K562 (cell line): ENCODE measurements around the gene MUC22. TPM values are rescaled to one million over a fixed set of nuclear protein-coding genes. Genes with fewer than 3 reads are reported as not detected.

Source experiments
- BCOR ChIP-seq: fragments of 450-650 bp; IDR thresholded peaks from 2 replicates; pipeline ENCODE4 v1.6.1; 2016
- CBX5 ChIP-seq: IDR thresholded peaks from 2 replicates; pipeline ENCODE4 v1.6.1; 2014; ENCODE audit warnings: low read depth, borderline replicate concordance
- FOS ChIP-seq: IDR thresholded peaks from 3 replicates; pipeline ENCODE4 v1.6.1; 2011; ENCODE audit not compliant: insufficient read length; ENCODE audit errors: extremely low read depth
- FOXJ2 ChIP-seq: fragments of 200-800 bp; sonication (Bioruptor generic); IDR thresholded peaks from 2 replicates; pipeline ENCODE4 v1.6.1; 2016; ENCODE audit warnings: missing genetic modification characterization, missing compliant biosample characterization
- JUN ChIP-seq, 2 experiments: sonication (generic) in 1 of 2; formaldehyde crosslinking in 1 of 2; IDR thresholded peaks; 2 replicates each; pipeline versions ENCODE4 v1.6.1 to v1.8.0; 2012 to 2022; ENCODE audit warnings: borderline replicate concordance in 2 of 2, mild to moderate bottlenecking in 2 of 2, improper control_type of control experiment in 1 of 2, low read depth in 1 of 2, low read length in 1 of 2, missing genetic modification reagents in 1 of 2
- MAFG ChIP-seq: fragments of 450-650 bp; conservative IDR thresholded peaks from 2 replicates; pipeline ENCODE4 v1.6.1; 2016; ENCODE audit warnings: missing genetic modification characterization, missing compliant biosample characterization
- MNT ChIP-seq, 2 experiments: fragments of 450-650 bp; conservative IDR thresholded peaks; 2 replicates each; pipeline ENCODE4 v1.6.1; 2017; ENCODE audit warnings: mild to moderate bottlenecking in 2 of 2, moderate library complexity in 2 of 2
- NR4A1 ChIP-seq, 2 experiments: fragments of 250-450 bp in 1 of 2; fragments of 450-650 bp in 1 of 2; sonication (Bioruptor Pico) in 1 of 2; IDR thresholded peaks; 2 replicates each; pipeline versions ENCODE4 v1.4.0 to v1.6.1; 2016 to 2020; ENCODE audit warnings: mild to moderate bottlenecking in 2 of 2, missing compliant biosample characterization in 1 of 2, missing genetic modification characterization in 1 of 2, moderate library complexity in 1 of 2
- PBX2 ChIP-seq, 2 experiments: IDR thresholded peaks in 1 of 2; conservative IDR thresholded peaks in 1 of 2; 2 replicates each; pipeline ENCODE4 v1.6.1; 2016; ENCODE audit warnings: low read depth in 2 of 2, mild to moderate bottlenecking in 1 of 2, missing compliant biosample characterization in 1 of 2, missing genetic modification characterization in 1 of 2, moderate library complexity in 1 of 2
- RBM39 ChIP-seq: fragments of 200-400 bp; formaldehyde crosslinking; optimal IDR thresholded peaks from 2 replicates; pipeline ENCODE3; 2018; ENCODE audit warnings: low read depth, low read length
- REST ChIP-seq, 2 experiments: fragments of 450-650 bp; formaldehyde crosslinking in 1 of 2; IDR thresholded peaks; 2 replicates each; pipeline versions ENCODE4 v1.4.0 to v1.6.1; 2014 to 2020; ENCODE audit warnings: mild to moderate bottlenecking in 2 of 2, borderline replicate concordance in 1 of 2, low read depth in 1 of 2
- SMC3 ChIP-seq: conservative IDR thresholded peaks from 2 replicates; pipeline ENCODE4 v1.6.1; 2011; ENCODE audit warnings: low read depth, low read length, improper control_type of control experiment; ENCODE audit not compliant: insufficient read depth
- TEAD2 ChIP-seq: fragments of 450-650 bp; IDR thresholded peaks from 2 replicates; pipeline ENCODE4 v1.6.1; 2016; ENCODE audit warnings: missing genetic modification characterization, control low read depth, missing compliant biosample characterization
- polyA plus RNA-seq, 8 experiments: library from polyadenylated mRNA; depleted of rRNA in 4 of 8; stranded (reverse) in 5 of 8; unstranded in 3 of 8; fragments of >200 nt; fragmentation: Nextera tagmentation in 2 of 8; fragmentation: Illumina TruSeq in 1 of 8; extraction: Ambion mirVana in 2 of 8; extraction: Trizol in 1 of 8; gene quantifications; 2 replicates each; pipeline versions ENCODE4 v1.2.1 to v1.2.3, GENCODE V29; 2011 to 2014; ENCODE audit warnings: inconsistent platforms in 1 of 8, missing spikeins in 1 of 8
- total RNA-seq, 7 experiments: library from RNA; depleted of rRNA in 6 of 7; stranded (reverse); fragments of >200 nt in 6 of 7; fragmentation: Illumina TruSeq in 2 of 7; extraction: Trizol in 2 of 7; gene quantifications; 2 replicates each; pipeline versions ENCODE4 v1.2.1 to v1.2.3, GENCODE V29; 2011 to 2021; ENCODE audit warnings: low replicate concordance in 1 of 7

MUC22 gene
- total and polyA plus RNA-seq, 9 of the 15 experiments (the other 6 are each of a cell fraction or from before 2014, with no cell fraction given): 0.01 to 0.03 TPM; not detected in 7

GRCh38 chr6:31058128-31058894, 48.0 kb downstream of the MUC22 start (continued):
- TF ChIP-seq REST (IDR thresholded peaks at IDR 0.05; ENCODE audit: borderline replicate concordance) (peak; percentile 39), REST (CRISPR knock-in tag; IDR thresholded peaks at IDR 0.05; ENCODE audit: low read depth) (no peak), PBX2 (CRISPR knock-in tag; IDR thresholded peaks at IDR 0.05; ENCODE audit: low read depth) (no peak), PBX2 (tag; conservative IDR thresholded peaks at IDR 0.05; ENCODE audit: low read depth) (no peak), MNT (conservative IDR thresholded peaks at IDR 0.05) (no peak), FOXJ2 (tag) (no peak), FOS (peak; percentile 46), TEAD2 (tag) (no peak), SMC3 (peak; percentile 35; the same call in 1 of the 2 replicates), BCOR (no peak), RBM39 (no peak), CBX5 (no peak), JUN (IDR thresholded peaks at IDR 0.05; ENCODE audit: borderline replicate concordance, low read depth, low read length) (peak; percentile 85), JUN (CRISPR knock-in tag; IDR thresholded peaks at IDR 0.05; ENCODE audit: borderline replicate concordance) (no peak), MAFG (peak; percentile 80), NR4A1 (CRISPR knock-in tag; IDR thresholded peaks at IDR 0.05) (no peak), NR4A1 (tag; IDR thresholded peaks at IDR 0.05) (no peak)
